ENCODE data around the gene TRPC4AP. TPM values are rescaled to one million over a fixed set of nuclear protein-coding genes. Genes with fewer than 3 reads are reported as not detected.
A peak's percentile ranks its signal among the peaks of the same experiment; 100 is the strongest.

TRPC4AP gene
- total RNA-seq, 2 donors from 2014 or later, result 84.2 to 103 TPM

GRCh38 chr20:35017099-35017835, 75.3 kb downstream of the TRPC4AP start:
- TF ChIP-seq CTCF (conservative IDR thresholded peaks at IDR 0.05), result no peak
- no peak overlapping the region for H3K27ac Mint-ChIP-seq
- H3K9me3 Mint-ChIP-seq, result no peaks in the 10 kb centered on the region
- no peak overlapping the region for H3K4me3 ChIP-seq (ENCODE audit: low read length)
- H3K4me1 ChIP-seq (ENCODE audit: control insufficient read depth, insufficient read depth, low read length), result no peaks in the 10 kb centered on the region
- no peak overlapping the region for H3K9ac ChIP-seq (ENCODE audit: extremely low read depth, low read length, poor library complexity, severe bottlenecking)
- DNase-seq, result no peak
- H3K4me3 Mint-ChIP-seq, result no peak overlapping the region
- 94 to 100% methylated on average over 7 to 8 of the region's 8 CpGs for WGBS, 2 experiments (ENCODE audit: insufficient coverage in 1 of 2, insufficient read length in 1 of 2)
- H3K36me3 ChIP-seq (ENCODE audit: control insufficient read depth, insufficient read depth, low read length), result peaks cover 77% of the 10 kb centered on the region
- H3K4me1 Mint-ChIP-seq, result no peaks in the 10 kb centered on the region
- H3K27ac ChIP-seq (ENCODE audit: low read depth, low read length), result no peak overlapping the region
- H3K36me3 Mint-ChIP-seq (ENCODE audit: low read depth), result peaks cover 58% of the 10 kb centered on the region
- H3K27me3 Mint-ChIP-seq (ENCODE audit: insufficient read depth), result no peaks in the 10 kb centered on the region
- H3K27me3 ChIP-seq (ENCODE audit: control insufficient read depth, insufficient read depth, low read length, poor library complexity, severe bottlenecking), result no peaks in the 10 kb centered on the region
- no peaks in the 10 kb centered on the region for H3K9me3 ChIP-seq (ENCODE audit: control insufficient read depth, low read length)

- 94% methylated on average over 2 of the region's 2 CpGs; no CpG with 5 or more reads in 1 of the 2 experiments for WGBS, 2 experiments (ENCODE audit: insufficient coverage in 1 of 2, insufficient read length in 1 of 2)
- Mint-ChIP-seq H3K4me3 (no peak overlapping the region), H3K4me1 (no peaks in the 10 kb centered on the region), H3K36me3 (ENCODE audit: low read depth) (peaks cover 63% of the 10 kb centered on the region), H3K27me3 (ENCODE audit: insufficient read depth) (no peaks in the 10 kb centered on the region), H3K27ac (peak overlapping the region; percentile 11), H3K9me3 (no peaks in the 10 kb centered on the region)
- H3K4me1 ChIP-seq (ENCODE audit: control insufficient read depth, insufficient read depth, low read length), result no peaks in the 10 kb centered on the region
- no peaks in the 10 kb centered on the region for H3K27me3 ChIP-seq (ENCODE audit: control insufficient read depth, insufficient read depth, low read length, poor library complexity, severe bottlenecking)
- H3K4me3 ChIP-seq (ENCODE audit: low read length), result no peak overlapping the region
- peaks cover 79% of the 10 kb centered on the region for H3K36me3 ChIP-seq (ENCODE audit: control insufficient read depth, insufficient read depth, low read length)
- no peak overlapping the region for H3K9ac ChIP-seq (ENCODE audit: extremely low read depth, low read length, poor library complexity, severe bottlenecking)
- H3K9me3 ChIP-seq (ENCODE audit: control insufficient read depth, low read length), result no peaks in the 10 kb centered on the region
- no peak for DNase-seq
- no peak for TF ChIP-seq CTCF (conservative IDR thresholded peaks at IDR 0.05)
- H3K27ac ChIP-seq (ENCODE audit: low read depth, low read length), result no peak overlapping the region
These were observed 76.8 kb downstream of the TRPC4AP start for GRCh38 chr20:35015863-35016193.

GRCh38 chr20:35014537-35014936, 78.1 kb downstream of the TRPC4AP start:
- H3K27ac ChIP-seq (ENCODE audit: low read depth, low read length), result no peak overlapping the region
- no peak overlapping the region for H3K4me3 ChIP-seq (ENCODE audit: low read length)
- no peak for DNase-seq
- H3K4me1 ChIP-seq (ENCODE audit: control insufficient read depth, insufficient read depth, low read length), result no peaks in the 10 kb centered on the region
- Mint-ChIP-seq H3K4me3 (no peak overlapping the region), H3K36me3 (ENCODE audit: low read depth) (peaks cover 64% of the 10 kb centered on the region), H3K27ac (no peak overlapping the region), H3K27me3 (ENCODE audit: insufficient read depth) (no peaks in the 10 kb centered on the region), H3K9me3 (no peaks in the 10 kb centered on the region), H3K4me1 (no peaks in the 10 kb centered on the region)
- peaks cover 84% of the 10 kb centered on the region for H3K36me3 ChIP-seq (ENCODE audit: control insufficient read depth, insufficient read depth, low read length)
- H3K9ac ChIP-seq (ENCODE audit: extremely low read depth, low read length, poor library complexity, severe bottlenecking), result no peak overlapping the region
- H3K27me3 ChIP-seq (ENCODE audit: control insufficient read depth, insufficient read depth, low read length, poor library complexity, severe bottlenecking), result no peaks in the 10 kb centered on the region
- TF ChIP-seq CTCF (conservative IDR thresholded peaks at IDR 0.05), result no peak
- no peaks in the 10 kb centered on the region for H3K9me3 ChIP-seq (ENCODE audit: control insufficient read depth, low read length)
- WGBS, 2 experiments (ENCODE audit: insufficient coverage in 1 of 2, insufficient read length in 1 of 2), result 90 to 97% methylated on average over 5 of the region's 5 CpGs
